NK-92 treated with Interleukin-12 subunit alpha and Interleukin-12 subunit beta, amount 100 ng/mL, for 24 hours (cell line): ENCODE results near the gene MALT1.
"Not testable (repeated sequence)": the region's sequence is repeated elsewhere in the genome, so short reads cannot be mapped to it uniquely, and the experiment has no call there.

Source experiments
- DNase-seq: peaks from one replicate; lab custom pipeline; 2025; lab: John Stamatoyannopoulos, UW

MALT1 gene

DNA sequence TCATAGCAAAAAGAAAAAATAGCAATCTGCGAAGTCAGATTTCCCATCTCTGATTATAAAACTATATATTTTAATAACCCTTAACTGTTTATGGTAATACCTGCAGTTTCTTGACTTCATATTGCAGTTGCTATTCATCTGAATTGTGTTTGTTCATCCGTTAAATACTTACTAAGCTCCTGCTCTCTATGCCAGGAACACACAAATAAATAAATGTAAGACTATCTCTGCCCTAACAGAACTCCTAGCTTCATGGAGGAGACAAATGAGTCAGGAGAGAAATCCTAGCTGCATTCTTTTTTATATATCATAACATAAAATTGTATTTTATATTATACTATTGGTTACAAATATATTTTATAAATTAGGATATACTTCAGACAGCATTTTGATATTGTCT lies 61.2 kb downstream of the MALT1 start:
- DNase-seq = no peak

GRCh38 chr18:58733866-58734265 lies 62.6 kb downstream of the MALT1 start:
- DNase-seq = no peak

- DNase-seq = no peak
These were observed 67.1 kb downstream of the MALT1 start for GRCh38 chr18:58738322-58738721.

GRCh38 chr18:58745914-58746313 lies 74.6 kb downstream of the MALT1 start:
- DNase-seq = no peak

DNA sequence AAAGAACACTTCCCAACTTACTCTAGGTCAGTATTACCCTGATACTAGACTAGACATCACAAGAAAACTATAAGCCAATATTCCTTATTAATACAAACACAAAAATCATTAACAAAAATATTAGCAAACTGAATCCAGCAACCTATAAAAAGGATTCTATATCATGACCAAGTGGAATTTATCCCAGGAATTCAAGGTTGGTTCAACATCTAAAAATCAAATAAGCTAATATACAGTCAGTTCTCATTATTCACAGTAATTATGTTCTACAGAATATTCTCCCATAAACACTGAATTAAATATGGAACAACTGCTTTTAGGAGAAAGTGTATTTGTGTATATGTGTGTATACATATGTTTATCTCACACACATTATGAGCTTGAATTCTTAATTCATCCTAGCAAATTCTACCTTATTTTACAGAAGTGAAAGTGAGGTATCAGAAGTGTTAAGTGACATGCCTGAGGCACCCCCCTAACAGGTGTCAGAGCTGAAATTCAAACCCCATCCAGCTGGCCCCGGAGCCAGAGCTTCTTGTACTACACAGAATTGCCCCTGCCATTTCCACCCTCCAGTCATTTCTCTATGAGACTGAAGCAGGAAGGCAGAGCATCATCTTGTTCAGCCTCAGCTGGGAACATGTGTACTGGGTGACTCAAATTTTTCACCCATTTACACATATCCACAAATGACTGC lies 77.8 kb downstream of the MALT1 start:
- DNase-seq = no peak

GRCh38 chr18:58753976-58754375 lies 82.7 kb downstream of the MALT1 start:
- no peak for DNase-seq

GRCh38 chr18:58754544-58755068 lies 83.3 kb downstream of the MALT1 start:
- no peak for DNase-seq

DNA sequence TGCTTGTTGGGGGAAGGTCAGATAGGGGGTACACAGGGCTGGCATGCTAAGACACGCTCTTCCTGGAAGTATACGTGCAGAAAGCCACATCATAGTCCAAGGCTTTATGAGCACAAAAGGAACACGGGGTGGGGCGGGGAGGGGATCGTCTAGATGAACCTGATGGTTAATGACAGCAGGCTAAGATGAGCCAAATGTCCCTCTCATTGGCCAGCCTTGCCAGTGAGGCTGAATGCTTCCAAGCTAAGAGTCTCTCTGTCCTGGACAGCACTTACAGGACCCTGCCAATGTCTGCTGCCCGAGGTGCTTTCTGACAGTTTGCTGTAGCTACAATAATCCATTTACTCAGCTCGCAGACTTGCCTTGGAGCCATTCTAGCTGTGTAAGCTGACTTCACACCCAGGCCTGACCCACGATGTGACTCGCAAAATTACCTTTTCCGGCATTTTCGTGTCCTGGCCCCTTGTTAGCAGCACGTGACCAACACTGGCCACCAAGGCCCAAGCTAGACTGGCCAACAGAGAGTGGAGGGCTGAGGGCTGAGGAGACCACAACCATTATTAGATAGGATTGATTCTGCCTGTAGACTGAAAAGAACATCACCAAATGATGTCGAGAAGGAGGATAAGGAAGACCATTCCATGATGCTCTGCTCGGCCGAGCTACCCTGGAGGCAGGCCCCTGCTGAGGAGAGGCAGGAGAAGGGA lies 84.2 kb downstream of the MALT1 start:
- DNase-seq = no peak

DNA sequence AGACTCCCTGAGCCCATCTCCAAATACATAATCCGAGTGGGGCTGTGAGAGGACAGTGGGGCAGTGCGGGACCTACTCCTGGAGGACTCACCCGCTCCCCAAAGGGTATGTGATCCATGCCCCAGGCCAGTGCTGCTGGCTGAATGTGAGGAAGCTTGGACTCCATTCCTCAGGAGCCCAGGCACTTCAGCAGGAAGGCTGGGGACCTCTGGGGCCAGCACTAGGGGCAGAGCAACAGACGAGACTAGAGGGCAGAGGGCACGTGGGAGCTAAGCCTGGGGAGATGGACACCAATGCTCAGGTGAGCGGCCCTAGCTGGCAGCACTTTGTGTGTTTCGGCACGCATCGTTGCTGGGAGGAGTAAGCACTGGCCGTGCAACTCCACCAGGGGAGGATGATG lies 84.9 kb downstream of the MALT1 start:
- no peak for DNase-seq

DNA sequence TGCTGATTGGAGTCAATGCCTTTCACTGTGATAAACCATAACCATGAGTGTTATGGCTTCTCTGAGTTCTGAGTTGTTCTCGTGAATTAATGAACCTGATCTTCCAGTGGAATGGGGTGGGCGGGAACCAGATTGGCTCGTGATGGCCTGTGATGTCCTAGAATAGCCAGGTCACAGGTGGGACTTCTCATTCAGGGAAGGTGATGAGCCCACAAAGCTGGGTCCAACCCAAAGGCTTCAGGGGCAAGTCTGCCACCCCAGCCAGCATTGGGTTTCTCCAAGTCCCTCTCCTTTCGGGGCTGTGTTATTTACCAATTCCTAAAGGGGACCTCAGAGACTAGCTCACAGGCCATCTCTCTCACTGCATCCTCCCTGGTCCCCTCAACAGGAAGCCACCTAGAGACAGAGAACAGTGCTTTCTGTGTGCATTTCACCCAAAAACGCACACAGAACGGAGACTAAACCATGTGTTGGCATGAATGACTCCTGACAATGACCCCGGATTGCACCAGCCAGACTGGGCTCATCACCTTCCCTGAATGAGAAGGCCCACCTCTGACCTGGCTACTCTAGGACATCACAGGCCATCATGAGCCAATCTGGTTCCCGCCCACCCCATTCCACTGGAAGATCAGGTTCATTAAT lies 85.5 kb downstream of the MALT1 start:
- DNase-seq = no peak

- not testable (repeated sequence) for DNase-seq
These were observed 86.1 kb downstream of the MALT1 start for GRCh38 chr18:58757351-58757750.

- DNase-seq = no peak
These were observed 86.8 kb downstream of the MALT1 start for GRCh38 chr18:58758046-58758445.

DNA sequence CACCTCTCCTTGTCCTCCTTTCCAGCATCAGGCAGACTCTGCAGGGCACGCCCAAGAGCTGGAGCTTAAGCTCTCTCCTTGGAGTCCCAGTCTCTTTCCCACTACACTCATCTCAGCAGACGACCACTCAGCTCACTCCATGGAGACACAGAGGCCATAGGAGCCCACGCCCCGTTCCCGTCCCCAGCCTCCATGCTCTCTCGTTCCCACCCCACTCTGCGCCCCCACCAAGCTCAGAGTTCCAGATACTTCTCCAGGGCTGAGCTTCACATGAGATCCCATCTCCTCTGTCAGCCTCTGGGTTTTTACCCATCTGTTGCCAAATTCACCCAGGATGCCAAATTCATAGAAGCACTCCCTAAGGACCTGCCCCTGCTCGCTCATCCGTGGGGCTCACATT lies 87.3 kb downstream of the MALT1 start:
- DNase-seq = no peak

DNA sequence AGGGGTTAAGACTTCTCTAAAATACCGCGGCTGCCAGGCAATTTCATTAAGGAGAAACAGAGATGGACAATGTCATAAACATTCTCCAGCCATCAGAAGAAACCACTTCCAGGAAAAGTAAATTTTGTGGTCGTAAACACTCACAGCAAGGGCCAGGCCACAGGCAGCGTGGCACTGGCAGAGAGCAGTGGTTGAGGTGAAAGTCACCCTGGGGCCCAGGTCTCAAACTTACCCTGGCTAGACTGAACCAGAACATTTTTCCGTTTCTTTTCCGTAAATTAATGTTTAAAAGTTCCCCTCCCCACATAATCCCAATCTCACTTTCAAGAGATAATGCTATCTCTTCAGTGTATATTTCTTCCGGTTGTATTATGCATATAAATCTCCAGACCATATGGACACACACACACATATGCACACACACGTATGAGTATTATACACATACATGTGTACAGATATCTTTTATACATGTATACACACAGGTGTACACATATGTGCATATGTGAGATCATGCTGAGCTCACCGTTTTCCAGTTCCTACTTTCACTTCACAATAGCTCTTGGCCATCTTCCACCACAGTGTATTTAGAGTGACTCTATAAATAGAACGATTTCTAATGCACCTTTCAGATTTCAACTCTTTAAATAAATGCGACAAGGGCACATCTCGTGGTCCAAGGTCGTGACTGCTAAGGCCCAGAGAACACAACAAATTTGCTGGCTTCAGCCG lies 90.1 kb downstream of the MALT1 start:
- no peak for DNase-seq

GRCh38 chr18:58761970-58762780 lies 90.9 kb downstream of the MALT1 start:
- DNase-seq = no peak

- no peak for DNase-seq
These were observed 91.5 kb downstream of the MALT1 start for GRCh38 chr18:58762781-58763171.

GRCh38 chr18:58766164-58766563 lies 94.9 kb downstream of the MALT1 start:
- DNase-seq = no peak

- no peak for DNase-seq
These were observed 95.7 kb downstream of the MALT1 start for GRCh38 chr18:58766946-58767345.

DNA sequence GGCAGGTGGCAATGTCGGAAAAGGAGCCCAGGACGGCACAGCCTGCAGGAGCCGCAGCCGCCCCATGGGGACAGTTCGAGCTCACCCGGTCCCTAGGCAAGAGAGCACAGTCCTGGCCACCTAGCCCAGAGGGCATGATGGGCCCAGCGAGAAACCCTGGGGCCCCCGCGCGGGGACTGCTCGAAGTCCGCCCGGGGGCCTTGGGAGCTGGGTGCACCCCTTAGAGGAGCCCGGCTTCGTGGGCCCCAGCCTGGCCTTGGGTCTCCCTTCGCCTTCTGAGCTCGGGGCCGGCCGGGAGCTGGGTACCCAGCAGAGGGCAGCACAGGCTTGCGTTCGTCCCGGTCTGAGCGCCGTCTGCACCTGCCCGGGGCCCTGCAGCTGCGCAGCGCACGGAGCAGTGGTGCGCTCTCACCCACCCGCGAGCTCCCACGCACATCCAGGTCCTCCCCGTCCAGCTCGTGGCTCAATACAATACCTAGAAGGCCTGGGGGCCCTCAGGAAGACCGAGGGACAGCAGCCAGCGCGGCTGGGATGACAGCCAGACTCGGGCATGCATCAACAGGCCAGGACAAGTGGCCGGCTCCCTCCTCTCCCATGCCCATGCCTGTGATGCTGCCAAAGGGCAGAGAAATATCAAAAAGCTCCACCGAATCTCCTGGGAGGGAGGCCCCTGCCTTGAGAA lies 97.2 kb downstream of the MALT1 start:
- no peak for DNase-seq

GRCh38 chr18:58769321-58769720 lies 98.1 kb downstream of the MALT1 start:
- DNase-seq = no peak

- DNase-seq = no peak
These were observed 99.3 kb downstream of the MALT1 start for GRCh38 chr18:58770601-58771000.
